Stimulated activated CD8-positive, alpha-beta memory T cell treated with anti-CD3 and anti-CD28 coated beads, Interleukin-12 subunit alpha, Interleukin-12 subunit beta, amount 100 ng/mL, for 1 hour (primary cell): Measurements from ENCODE around the gene ALDOA.

Source experiments
- DNase-seq: peaks from one replicate; pipeline ENCODE4 v3.0.0-alpha.2; 2020; ENCODE audit warnings: low read depth

Gene ALDOA

GRCh38 chr16:30116291-30117207, 51.0 kb downstream of the ALDOA start:
- DNase-seq: no peak

GRCh38 chr16:30117768-30118167, 52.2 kb downstream of the ALDOA start:
- no peak for DNase-seq

- no peak for DNase-seq
These were observed 53.9 kb downstream of the ALDOA start for GRCh38 chr16:30119428-30119827.
